NCI-H345 treated with DMSO at 0.1 percent for 48 hours (cell line): ENCODE results near the gene KIF2A.

Experiments
- DNase-seq: peaks from one replicate; lab custom pipeline; 2025; ENCODE audit not compliant: unreplicated experiment; lab: John Stamatoyannopoulos, UW

Gene KIF2A

GRCh38 chr5:62374090-62374489 is 68.1 kb downstream of the KIF2A start:
- no peak for DNase-seq

GRCh38 chr5:62375627-62376026 is 69.6 kb downstream of the KIF2A start:
- no peak for DNase-seq

- DNase-seq, result no peak
These were observed 70.1 kb downstream of the KIF2A start for GRCh38 chr5:62376064-62376463.

- no peak for DNase-seq
These were observed 79.1 kb downstream of the KIF2A start for GRCh38 chr5:62385131-62385530.

- DNase-seq, result no peak
These were observed 79.9 kb downstream of the KIF2A start for GRCh38 chr5:62385816-62386400.

GRCh38 chr5:62386824-62387223 is 80.8 kb downstream of the KIF2A start:
- no peak for DNase-seq

- DNase-seq, result no peak
These were observed 89.4 kb downstream of the KIF2A start for GRCh38 chr5:62395210-62395950.

GRCh38 chr5:62403411-62404250 is 97.6 kb downstream of the KIF2A start, which contains the start of gene DIMT1:
TSS of gene DIMT1 (minus strand) at chr5:62403905. CDS start at chr5:62403772, 133 bp downstream.
- peak; percentile 86 for DNase-seq

GRCh38 chr5:62412549-62413329 is 106.7 kb downstream of the KIF2A start, which contains the start of gene IPO11:
TSS of gene IPO11 (plus strand) at chr5:62412763. CDS start at chr5:62437280, 24,517 bp downstream.
- DNase-seq, result peak; percentile 98

- DNase-seq, result no peak
These were observed 107.7 kb downstream of the KIF2A start for GRCh38 chr5:62413711-62414110.

- DNase-seq, result no peak
These were observed 112.6 kb downstream of the KIF2A start for GRCh38 chr5:62418462-62419076.

GRCh38 chr5:62419609-62420008 is 113.6 kb downstream of the KIF2A start:
- no peak for DNase-seq

- no peak for DNase-seq
These were observed 115.4 kb downstream of the KIF2A start for GRCh38 chr5:62421414-62421813.

GRCh38 chr5:62424763-62425162 is 118.8 kb downstream of the KIF2A start:
- no peak for DNase-seq

GRCh38 chr5:62431735-62432620 is 126.0 kb downstream of the KIF2A start:
- no peak for DNase-seq

- no peak for DNase-seq
These were observed 126.6 kb downstream of the KIF2A start for GRCh38 chr5:62432621-62433064.
